Activated T-cell treated with anti-CD3 and anti-CD28 coated beads for 4 hours (primary cell): ENCODE data around the gene CDKN1A.
A peak's percentile ranks its signal among the peaks of the same experiment; 100 is the strongest.

ENCODE experiments used
- DNase-seq: peaks from one replicate; pipeline ENCODE4 v3.0.0-alpha.2; 2020

Gene CDKN1A

GRCh38 chr6:36679043-36679833 is 724 bp downstream of the CDKN1A start:
- DNase-seq = peak; percentile 11

GRCh38 chr6:36682328-36683144 is 4.0 kb downstream of the CDKN1A start:
- peak; percentile 21 for DNase-seq

DNA sequence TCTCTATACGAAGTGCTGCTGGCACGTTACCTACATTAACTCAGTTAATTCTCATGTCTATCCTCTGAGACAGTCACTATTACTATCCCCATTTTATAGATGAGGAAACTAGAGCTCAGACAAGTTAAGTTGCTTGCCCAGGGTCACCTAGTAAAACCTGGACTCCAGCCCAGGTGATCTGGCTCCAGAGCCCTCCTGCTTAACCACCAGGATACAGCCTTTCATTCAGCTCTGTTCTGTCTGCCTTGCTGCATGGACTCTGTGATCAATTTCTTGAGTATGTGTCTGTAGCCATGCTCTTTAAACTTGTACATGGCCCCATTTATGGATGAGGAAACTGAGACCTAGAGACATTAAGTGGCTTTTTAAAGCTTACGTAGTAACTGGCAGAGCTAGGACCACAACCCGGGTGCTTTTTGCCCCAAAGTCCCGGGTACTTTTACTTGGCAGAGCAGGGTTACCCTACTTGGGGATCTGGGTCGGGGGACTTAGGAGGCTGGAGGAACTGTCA is 4.7 kb downstream of the CDKN1A start:
- DNase-seq = no peak

DNA sequence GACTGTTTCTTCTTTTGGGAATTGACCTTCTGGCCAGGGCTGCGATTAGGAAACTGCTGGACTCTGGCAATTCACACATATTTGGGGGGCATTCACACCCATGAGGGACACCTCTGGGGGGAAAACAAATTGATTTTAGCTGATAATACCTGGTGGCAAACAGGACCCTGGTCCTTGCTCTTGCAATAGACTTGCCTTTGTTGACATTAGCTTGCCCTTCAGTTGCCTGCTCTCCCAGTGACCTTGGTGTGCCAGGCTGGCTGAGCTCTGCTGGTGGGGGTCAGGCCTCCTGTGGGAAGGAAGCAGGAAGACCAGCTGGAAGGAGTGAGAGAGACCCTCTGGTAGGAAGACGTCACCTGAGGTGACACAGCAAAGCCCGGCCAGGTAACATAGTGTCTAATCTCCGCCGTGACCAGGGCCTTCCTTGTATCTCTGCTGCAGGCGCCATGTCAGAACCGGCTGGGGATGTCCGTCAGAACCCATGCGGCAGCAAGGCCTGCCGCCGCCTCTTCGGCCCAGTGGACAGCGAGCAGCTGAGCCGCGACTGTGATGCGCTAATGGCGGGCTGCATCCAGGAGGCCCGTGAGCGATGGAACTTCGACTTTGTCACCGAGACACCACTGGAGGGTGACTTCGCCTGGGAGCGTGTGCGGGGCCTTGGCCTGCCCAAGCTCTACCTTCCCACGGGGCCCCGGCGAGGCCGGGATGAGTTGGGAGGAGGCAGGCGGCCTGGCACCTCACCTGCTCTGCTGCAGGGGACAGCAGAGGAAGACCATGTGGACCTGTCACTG is 5.3 kb downstream of the CDKN1A start:
- DNase-seq = no peak

DNA sequence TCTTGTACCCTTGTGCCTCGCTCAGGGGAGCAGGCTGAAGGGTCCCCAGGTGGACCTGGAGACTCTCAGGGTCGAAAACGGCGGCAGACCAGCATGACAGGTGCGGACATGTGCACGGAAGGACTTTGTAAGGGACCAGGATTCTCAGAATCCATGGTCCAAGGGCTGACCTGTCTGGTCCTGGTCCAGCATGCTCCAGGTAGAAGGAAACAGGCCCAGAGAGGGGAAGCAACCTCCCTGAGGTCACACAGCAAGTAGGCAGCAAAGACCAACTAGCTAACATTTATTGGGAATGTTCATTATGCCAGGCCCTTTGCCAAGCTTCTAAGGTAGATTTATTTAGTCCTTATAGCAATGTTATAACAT is 5.9 kb downstream of the CDKN1A start:
- DNase-seq = no peak

DNA sequence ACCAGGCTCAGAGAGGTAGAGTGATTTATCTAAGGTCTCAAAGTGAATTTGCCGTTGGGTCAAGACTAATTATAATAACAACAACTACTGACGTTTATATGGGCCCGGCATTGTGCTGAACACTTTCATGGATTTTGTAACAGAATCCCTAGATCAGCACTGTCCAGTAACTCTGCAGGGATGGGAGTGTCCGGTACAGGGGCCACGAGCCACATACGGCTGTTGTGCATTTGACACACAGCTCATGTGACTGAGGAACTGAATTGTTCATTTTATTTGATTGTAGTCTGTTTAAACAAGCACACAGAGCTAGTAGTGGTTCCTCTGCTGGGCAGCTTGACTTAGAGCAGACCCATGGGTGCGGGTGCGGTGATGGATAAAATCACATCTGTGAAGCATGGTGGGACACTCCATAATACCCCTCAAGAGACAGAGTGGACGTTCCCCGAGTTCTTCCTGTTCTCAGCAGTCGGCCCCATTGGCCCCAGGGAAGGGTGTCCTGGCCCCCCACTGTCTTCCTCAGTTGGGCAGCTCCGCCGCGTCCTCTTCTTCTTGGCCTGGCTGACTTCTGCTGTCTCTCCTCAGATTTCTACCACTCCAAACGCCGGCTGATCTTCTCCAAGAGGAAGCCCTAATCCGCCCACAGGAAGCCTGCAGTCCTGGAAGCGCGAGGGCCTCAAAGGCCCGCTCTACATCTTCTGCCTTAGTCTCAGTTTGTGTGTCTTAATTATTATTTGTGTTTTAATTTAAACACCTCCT is 6.8 kb downstream of the CDKN1A start:
- DNase-seq = no peak

DNA sequence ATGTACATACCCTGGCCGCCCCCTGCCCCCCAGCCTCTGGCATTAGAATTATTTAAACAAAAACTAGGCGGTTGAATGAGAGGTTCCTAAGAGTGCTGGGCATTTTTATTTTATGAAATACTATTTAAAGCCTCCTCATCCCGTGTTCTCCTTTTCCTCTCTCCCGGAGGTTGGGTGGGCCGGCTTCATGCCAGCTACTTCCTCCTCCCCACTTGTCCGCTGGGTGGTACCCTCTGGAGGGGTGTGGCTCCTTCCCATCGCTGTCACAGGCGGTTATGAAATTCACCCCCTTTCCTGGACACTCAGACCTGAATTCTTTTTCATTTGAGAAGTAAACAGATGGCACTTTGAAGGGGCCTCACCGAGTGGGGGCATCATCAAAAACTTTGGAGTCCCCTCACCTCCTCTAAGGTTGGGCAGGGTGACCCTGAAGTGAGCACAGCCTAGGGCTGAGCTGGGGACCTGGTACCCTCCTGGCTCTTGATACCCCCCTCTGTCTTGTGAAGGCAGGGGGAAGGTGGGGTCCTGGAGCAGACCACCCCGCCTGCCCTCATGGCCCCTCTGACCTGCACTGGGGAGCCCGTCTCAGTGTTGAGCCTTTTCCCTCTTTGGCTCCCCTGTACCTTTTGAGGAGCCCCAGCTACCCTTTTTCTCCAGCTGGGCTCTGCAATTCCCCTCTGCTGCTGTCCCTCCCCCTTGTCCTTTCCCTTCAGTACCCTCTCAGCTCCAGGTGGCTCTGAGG is 7.6 kb downstream of the CDKN1A start:
- DNase-seq = no peak

GRCh38 chr6:36686668-36687513 is 8.4 kb downstream of the CDKN1A start:
- no peak for DNase-seq

GRCh38 chr6:36688063-36688738 is 9.7 kb downstream of the CDKN1A start:
- no peak for DNase-seq

DNA sequence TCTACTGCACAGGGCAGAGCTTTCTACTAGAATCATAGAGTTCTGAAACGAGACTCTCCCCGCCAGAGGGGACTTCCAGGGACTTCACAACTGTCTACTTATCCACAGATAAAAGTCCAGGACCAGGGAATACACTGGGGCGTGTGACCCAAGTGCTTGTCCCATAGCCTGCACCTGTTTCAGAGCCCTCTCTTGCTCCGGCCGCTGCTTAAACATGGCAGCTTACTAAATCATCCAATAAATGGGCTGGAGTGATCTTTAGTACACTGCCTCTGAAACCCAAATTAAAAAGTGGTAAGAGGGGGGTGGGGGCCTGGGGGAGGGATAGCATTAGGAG is 10.2 kb downstream of the CDKN1A start:
- no peak for DNase-seq

DNA sequence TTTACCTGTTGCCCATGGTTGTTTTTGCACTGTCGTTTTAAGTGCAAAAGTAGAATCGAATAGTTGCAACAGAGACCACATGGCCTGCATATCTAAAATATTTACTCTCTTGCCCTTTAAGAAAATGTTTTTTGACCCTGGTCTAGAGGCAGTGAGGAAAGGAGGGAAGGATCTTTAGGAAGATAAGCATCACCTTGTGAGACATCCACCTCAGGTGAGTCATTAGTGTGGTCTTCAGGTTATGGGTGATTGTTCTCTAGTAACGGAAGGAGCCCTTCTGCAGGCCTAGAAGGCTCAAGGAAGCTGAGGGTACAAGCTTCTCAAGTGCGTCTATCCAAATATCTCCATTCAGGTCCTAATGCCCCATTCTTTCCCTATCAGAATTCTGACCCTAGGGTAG is 12.5 kb downstream of the CDKN1A start:
- no peak for DNase-seq

DNA sequence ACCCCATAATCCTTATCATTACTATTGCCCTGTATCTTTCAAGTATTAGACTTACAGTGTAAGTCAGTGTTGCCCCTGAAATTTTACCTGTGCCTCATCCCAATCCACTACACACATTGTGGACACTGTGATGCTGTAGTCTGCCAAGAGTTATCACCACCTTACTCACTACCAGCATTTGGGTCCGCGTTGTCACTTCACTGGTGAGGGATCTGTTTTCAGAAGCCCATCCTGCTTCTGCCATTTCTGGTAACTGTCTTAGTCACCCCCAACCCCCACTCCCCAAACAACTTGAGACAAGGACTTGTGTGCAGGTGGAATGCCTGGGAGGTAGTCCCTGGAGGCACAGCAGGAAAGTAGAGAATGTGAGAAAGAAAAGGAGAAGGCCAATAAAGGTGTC is 13.1 kb downstream of the CDKN1A start:
- DNase-seq = no peak

DNA sequence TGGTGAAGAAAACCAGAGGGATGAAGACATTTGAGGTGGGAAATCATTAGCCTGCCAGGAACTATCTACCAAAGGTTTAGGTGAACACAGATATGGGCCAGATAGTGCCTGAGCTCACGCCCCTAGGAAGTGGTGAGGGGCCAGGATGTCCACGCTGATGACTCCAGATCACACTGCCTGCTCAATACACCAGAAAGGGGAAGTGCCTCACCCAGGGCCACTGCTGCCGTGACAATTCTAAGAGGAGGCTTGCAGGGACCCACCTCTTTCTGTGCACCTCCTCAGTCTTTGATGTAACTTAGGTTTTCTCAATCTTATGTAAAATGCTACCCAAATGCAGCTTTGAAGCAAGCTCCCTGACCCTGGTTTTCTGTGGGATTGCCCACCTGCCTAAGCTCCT is 13.7 kb downstream of the CDKN1A start:
- no peak for DNase-seq

- no peak for DNase-seq
Observed at GRCh38 chr6:36692861-36693702, 14.6 kb downstream of the CDKN1A start.

DNA sequence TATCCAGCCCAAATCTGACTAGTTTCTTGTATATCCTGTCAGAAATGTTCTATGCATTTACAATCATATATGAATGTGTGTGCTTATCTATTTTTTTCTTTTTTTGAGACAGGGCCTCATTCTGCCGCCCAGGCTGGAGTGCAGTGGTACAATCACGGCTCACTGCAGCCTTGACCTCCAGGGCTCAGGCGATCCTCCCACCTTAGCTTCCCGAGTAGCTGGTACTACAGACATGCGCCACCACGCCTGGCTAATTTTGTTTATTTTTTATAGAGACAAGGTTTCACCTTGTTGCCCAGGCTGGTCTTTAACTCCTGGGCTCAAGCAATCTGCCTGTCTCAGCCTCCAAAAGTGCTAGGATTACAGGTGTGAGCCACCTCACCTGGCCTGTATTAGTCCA is 16.1 kb downstream of the CDKN1A start:
- DNase-seq = no peak

DNA sequence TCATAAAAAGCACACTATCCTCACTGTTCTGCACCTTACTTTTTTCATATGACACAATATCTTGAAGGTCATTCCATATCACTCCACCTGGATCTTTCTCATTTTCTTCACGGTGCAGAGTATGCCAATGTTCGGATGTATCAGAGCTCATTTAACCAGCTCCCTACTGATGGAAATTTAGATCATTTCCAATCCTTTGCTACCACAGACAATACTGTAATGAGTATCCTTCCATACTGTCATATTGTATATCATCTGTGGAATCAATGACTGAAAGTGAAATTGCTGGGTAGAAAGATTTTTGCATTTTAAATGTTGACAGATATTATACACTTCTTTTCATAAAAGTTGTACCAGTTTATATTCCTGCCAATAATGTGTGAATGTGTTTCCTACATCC is 16.9 kb downstream of the CDKN1A start:
- no peak for DNase-seq

DNA sequence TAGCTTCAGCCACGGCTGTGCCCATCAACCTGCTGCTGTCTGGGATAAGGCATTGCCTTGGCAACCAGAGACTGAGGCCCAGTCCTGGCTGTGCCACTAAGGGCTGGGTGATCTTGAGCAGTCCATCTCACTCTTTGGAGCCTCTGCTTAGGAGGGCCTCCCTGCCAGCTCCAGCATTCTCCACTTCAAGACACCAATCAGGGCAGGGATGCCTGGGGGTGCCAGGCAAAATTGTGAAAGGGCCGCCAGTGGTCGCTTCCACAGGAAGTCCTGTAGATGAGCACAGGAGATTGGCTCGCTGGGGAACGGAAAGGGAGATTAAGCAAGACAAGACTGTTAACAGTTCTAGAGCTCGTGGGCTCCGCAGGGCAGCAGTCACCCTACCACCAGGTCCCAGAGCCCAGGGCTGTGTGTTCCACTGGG is 19.0 kb downstream of the CDKN1A start, which contains the start of gene RAB44:
RAB44 (plus strand) TSS at position 346 of the 423 bp plus-strand sequence. CDS start 6,410 bp downstream, outside the sequence.
- no peak for DNase-seq

GRCh38 chr6:36698196-36698595 is 19.7 kb downstream of the CDKN1A start:
- no peak for DNase-seq

DNA sequence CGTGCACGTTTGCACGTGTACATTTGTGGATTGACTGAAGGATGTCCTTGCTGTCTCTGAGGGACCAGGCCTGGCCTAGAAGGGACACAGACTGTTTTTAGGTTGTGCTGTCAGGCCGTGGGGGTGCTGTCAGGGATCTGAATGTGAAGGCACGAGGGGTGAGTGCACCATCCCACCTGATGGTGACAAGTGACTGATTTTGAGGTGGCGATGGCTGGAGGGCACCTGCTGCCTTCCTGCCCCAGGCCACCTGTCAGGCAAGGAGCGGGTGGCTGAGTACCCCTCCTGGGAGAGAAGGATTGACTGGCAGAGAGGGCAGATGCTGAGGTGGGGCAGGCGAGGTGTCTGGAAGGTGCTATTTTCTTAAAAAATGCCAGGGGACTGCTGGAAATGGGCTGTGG is 20.4 kb downstream of the CDKN1A start:
- DNase-seq = no peak
